Measurements from ENCODE around the gene GRIN3A. TPM values are rescaled to one million over a fixed set of nuclear protein-coding genes. Genes with fewer than 3 reads are reported as not detected.

GRIN3A gene
- total RNA-seq, 3 donors from 2014 or later (not counting 1 experiment from before 2014, with no cell fraction given), result not detected

GRCh38 chr9:101693546-101694336 lies 44.7 kb downstream of the GRIN3A start:
- Histone ChIP-seq H3K4me3 (ENCODE audit: low read length) (no peak overlapping the region), H3K27me3 (ENCODE audit: control insufficient read depth, insufficient read depth, low read length) (no peaks in the 10 kb centered on the region), H3K27ac (ENCODE audit: low read length) (no peak overlapping the region), H3K4me1 (ENCODE audit: control insufficient read depth, insufficient read depth, low read length) (no peaks in the 10 kb centered on the region), H3K9me3 (ENCODE audit: control insufficient read depth, insufficient read depth, low read length) (no peaks in the 10 kb centered on the region), H3K36me3 (ENCODE audit: control insufficient read depth, insufficient read depth, low read length) (no peaks in the 10 kb centered on the region)
- WGBS (ENCODE audit: insufficient coverage), result no CpG with 5 or more reads among the region's 1 CpG
- TF ChIP-seq CTCF (IDR thresholded peaks at IDR 0.05), result no peak
- DNase-seq, result no peak
- H3K27ac Mint-ChIP-seq, result no peak overlapping the region
- ATAC-seq, result no peak
- no peaks in the 10 kb centered on the region for H3K27me3 Mint-ChIP-seq (ENCODE audit: low read depth in 2 of 2)
- no peaks in the 10 kb centered on the region for H3K9me3 Mint-ChIP-seq
- no peak overlapping the region for H3K4me3 Mint-ChIP-seq
- H3K36me3 Mint-ChIP-seq, result no peaks in the 10 kb centered on the region
- no peaks in the 10 kb centered on the region for H3K4me1 Mint-ChIP-seq
- intact Hi-C loops (cut with micrococcal nuclease), result no loop called here

- H3K9me3 ChIP-seq (ENCODE audit: control insufficient read depth, insufficient read depth, low read length), result no peaks in the 10 kb centered on the region
- intact Hi-C loops (cut with micrococcal nuclease), result no loop called here
- no peak overlapping the region for H3K27ac ChIP-seq (ENCODE audit: low read length)
- no peak for ATAC-seq
- Mint-ChIP-seq H3K4me1 (no peaks in the 10 kb centered on the region), H3K36me3 (no peaks in the 10 kb centered on the region), H3K27me3 (ENCODE audit: low read depth in 2 of 2) (no peaks in the 10 kb centered on the region), H3K9me3 (no peaks in the 10 kb centered on the region), H3K4me3 (no peak overlapping the region), H3K27ac (no peak overlapping the region)
- no peaks in the 10 kb centered on the region for H3K36me3 ChIP-seq (ENCODE audit: control insufficient read depth, insufficient read depth, low read length)
- H3K4me3 ChIP-seq (ENCODE audit: low read length), result no peak overlapping the region
- 78% methylated on average over 2 of the region's 2 CpGs for WGBS (ENCODE audit: insufficient coverage)
- TF ChIP-seq CTCF (IDR thresholded peaks at IDR 0.05), result no peak
- no peak for DNase-seq
- H3K4me1 ChIP-seq (ENCODE audit: control insufficient read depth, insufficient read depth, low read length), result no peaks in the 10 kb centered on the region
- H3K27me3 ChIP-seq (ENCODE audit: control insufficient read depth, insufficient read depth, low read length), result no peaks in the 10 kb centered on the region
Observed at GRCh38 chr9:101691657-101692056, 46.8 kb downstream of the GRIN3A start.

GRCh38 chr9:101689039-101689438 lies 49.4 kb downstream of the GRIN3A start:
- no peaks in the 10 kb centered on the region for H3K9me3 ChIP-seq (ENCODE audit: control insufficient read depth, insufficient read depth, low read length)
- H3K27ac ChIP-seq (ENCODE audit: low read length), result no peak overlapping the region
- no CpG with 5 or more reads among the region's 2 CpGs for WGBS (ENCODE audit: insufficient coverage)
- Mint-ChIP-seq H3K27ac (no peak overlapping the region), H3K36me3 (no peaks in the 10 kb centered on the region), H3K27me3 (ENCODE audit: low read depth in 2 of 2) (no peaks in the 10 kb centered on the region), H3K9me3 (no peaks in the 10 kb centered on the region), H3K4me3 (no peak overlapping the region), H3K4me1 (no peaks in the 10 kb centered on the region)
- no peak for DNase-seq
- no peak for TF ChIP-seq CTCF (IDR thresholded peaks at IDR 0.05)
- H3K36me3 ChIP-seq (ENCODE audit: control insufficient read depth, insufficient read depth, low read length), result no peaks in the 10 kb centered on the region
- no peaks in the 10 kb centered on the region for H3K27me3 ChIP-seq (ENCODE audit: control insufficient read depth, insufficient read depth, low read length)
- H3K4me3 ChIP-seq (ENCODE audit: low read length), result no peak overlapping the region
- no peaks in the 10 kb centered on the region for H3K4me1 ChIP-seq (ENCODE audit: control insufficient read depth, insufficient read depth, low read length)
- intact Hi-C loops (cut with micrococcal nuclease), result no loop called here
- ATAC-seq, result no peak

GRCh38 chr9:101684665-101685064 lies 53.8 kb downstream of the GRIN3A start:
- intact Hi-C loops (cut with micrococcal nuclease), result no loop called here
- no peak for ATAC-seq
- Mint-ChIP-seq H3K4me1 (no peaks in the 10 kb centered on the region), H3K27ac (no peak overlapping the region), H3K36me3 (no peaks in the 10 kb centered on the region), H3K27me3 (ENCODE audit: low read depth in 2 of 2) (no peaks in the 10 kb centered on the region), H3K4me3 (no peak overlapping the region), H3K9me3 (no peaks in the 10 kb centered on the region)
- TF ChIP-seq CTCF (IDR thresholded peaks at IDR 0.05), result no peak
- H3K4me3 ChIP-seq (ENCODE audit: low read length), result no peak overlapping the region
- 40% methylated on average over 1 of the region's 2 CpGs for WGBS (ENCODE audit: insufficient coverage)
- DNase-seq, result no peak
- H3K36me3 ChIP-seq (ENCODE audit: control insufficient read depth, insufficient read depth, low read length), result no peaks in the 10 kb centered on the region
- no peaks in the 10 kb centered on the region for H3K9me3 ChIP-seq (ENCODE audit: control insufficient read depth, insufficient read depth, low read length)
- H3K4me1 ChIP-seq (ENCODE audit: control insufficient read depth, insufficient read depth, low read length), result no peaks in the 10 kb centered on the region
- H3K27ac ChIP-seq (ENCODE audit: low read length), result no peak overlapping the region
- no peaks in the 10 kb centered on the region for H3K27me3 ChIP-seq (ENCODE audit: control insufficient read depth, insufficient read depth, low read length)
